Trophoblast cell (in vitro differentiated cells and primary cell): ENCODE measurements around the gene ANKRD6.
A peak's percentile ranks its signal among the peaks of the same experiment; 100 is the strongest.

Experiments used
- DNase-seq, 2 donors: peaks; one replicate each; pipeline ENCODE4 v3.0.0-alpha.2; 2016
- H2AFZ ChIP-seq: 2 replicates; pipeline ENCODE4 v1.6.1; 2013; ENCODE audit warnings: low read length, moderate library complexity, mild to moderate bottlenecking; ENCODE audit not compliant: insufficient read depth, poor library complexity
- H2AK5ac ChIP-seq: 2 replicates; pipeline ENCODE4 v1.6.1; 2013; ENCODE audit warnings: mild to moderate bottlenecking, low read length
- H2BK120ac ChIP-seq: 2 replicates; pipeline ENCODE4 v1.6.1; 2013; ENCODE audit warnings: low read length, mild to moderate bottlenecking, moderate library complexity; ENCODE audit not compliant: insufficient read depth, poor library complexity
- H2BK12ac ChIP-seq: 2 replicates; pipeline ENCODE4 v1.6.1; 2013; ENCODE audit warnings: mild to moderate bottlenecking, low read length, moderate library complexity
- H2BK5ac ChIP-seq: 2 replicates; pipeline ENCODE4 v1.6.1; 2013; ENCODE audit warnings: low read length, low read depth, moderate library complexity, mild to moderate bottlenecking; ENCODE audit not compliant: poor library complexity
- H3K14ac ChIP-seq: 2 replicates; pipeline ENCODE4 v1.6.1; 2013; ENCODE audit warnings: mild to moderate bottlenecking, low read length
- H3K18ac ChIP-seq: 2 replicates; pipeline ENCODE4 v1.6.1; 2013; ENCODE audit warnings: mild to moderate bottlenecking, low read length
- H3K23ac ChIP-seq: 2 replicates; pipeline ENCODE4 v1.6.1; 2013; ENCODE audit warnings: low read length
- H3K27ac ChIP-seq: 2 replicates; pipeline ENCODE4 v1.5.1; 2013; ENCODE audit warnings: low read depth, mild to moderate bottlenecking, inconsistent platforms, low read length, moderate library complexity
- H3K27me3 ChIP-seq: 2 replicates; pipeline ENCODE4 v1.6.1; 2013; ENCODE audit warnings: inconsistent platforms, mild to moderate bottlenecking, low read length, moderate library complexity; ENCODE audit not compliant: insufficient read depth
- H3K36me3 ChIP-seq, 2 experiments: 1 replicate in 1 of 2; 2 replicates in 1 of 2; pipeline ENCODE4 v1.6.1; 2013; ENCODE audit warnings: low read length in 2 of 2, mild to moderate bottlenecking in 2 of 2, moderate library complexity in 1 of 2; ENCODE audit not compliant: insufficient read depth in 2 of 2, control insufficient read depth in 1 of 2
- H3K4ac ChIP-seq: 2 replicates; pipeline ENCODE4 v1.6.1; 2013; ENCODE audit warnings: low read depth, mild to moderate bottlenecking, low read length, moderate library complexity
- H3K4me1 ChIP-seq, 2 experiments: 1 replicate in 1 of 2; 2 replicates in 1 of 2; pipeline ENCODE4 v1.6.1; 2013; ENCODE audit warnings: low read length in 2 of 2, mild to moderate bottlenecking in 2 of 2, moderate library complexity in 1 of 2; ENCODE audit not compliant: insufficient read depth in 2 of 2, control insufficient read depth in 1 of 2
- H3K4me2 ChIP-seq: 2 replicates; pipeline ENCODE4 v1.6.1; 2013; ENCODE audit warnings: inconsistent platforms, mild to moderate bottlenecking, low read length, moderate library complexity
- H3K4me3 ChIP-seq: 2 replicates; pipeline ENCODE4 v1.5.1; 2013; ENCODE audit warnings: mild to moderate bottlenecking, low read depth, low read length, inconsistent platforms
- H3K79me1 ChIP-seq: one replicate; pipeline ENCODE4 v1.6.1; 2013; ENCODE audit warnings: low read length
- H3K79me2 ChIP-seq: 2 replicates; pipeline ENCODE4 v1.6.1; 2013; ENCODE audit warnings: low read length, mild to moderate bottlenecking; ENCODE audit not compliant: control insufficient read depth, insufficient read depth, poor library complexity
- H3K9ac ChIP-seq: 2 replicates; pipeline ENCODE4 v1.6.1; 2013; ENCODE audit warnings: mild to moderate bottlenecking, low read length
- H3K9me3 ChIP-seq: 2 replicates; pipeline ENCODE4 v1.6.1; 2013; ENCODE audit warnings: low read depth, mild to moderate bottlenecking, control low read depth, inconsistent platforms, low read length; ENCODE audit not compliant: insufficient read depth
- H4K12ac ChIP-seq: 2 replicates; pipeline ENCODE4 v1.6.1; 2013; ENCODE audit warnings: low read depth, mild to moderate bottlenecking, low read length, moderate library complexity
- H4K8ac ChIP-seq: 2 replicates; pipeline ENCODE4 v1.6.1; 2013; ENCODE audit warnings: low read depth, mild to moderate bottlenecking, low read length, moderate library complexity
- H4K91ac ChIP-seq: one replicate; pipeline ENCODE4 v1.6.1; 2013; ENCODE audit warnings: low read depth, mild to moderate bottlenecking, low read length, moderate library complexity
- WGBS: extraction: QIAGEN DNeasy Blood & Tissue Kit; methylation state at CpG from one replicate; pipeline ENCODE4 v1.1.7; 2013; ENCODE audit warnings: missing lambda C conversion rate; ENCODE audit not compliant: insufficient read length, insufficient coverage; ENCODE audit errors: extremely low coverage; 5-methylcytosine and 5-hydroxymethylcytosine counted together

ANKRD6 gene

DNA sequence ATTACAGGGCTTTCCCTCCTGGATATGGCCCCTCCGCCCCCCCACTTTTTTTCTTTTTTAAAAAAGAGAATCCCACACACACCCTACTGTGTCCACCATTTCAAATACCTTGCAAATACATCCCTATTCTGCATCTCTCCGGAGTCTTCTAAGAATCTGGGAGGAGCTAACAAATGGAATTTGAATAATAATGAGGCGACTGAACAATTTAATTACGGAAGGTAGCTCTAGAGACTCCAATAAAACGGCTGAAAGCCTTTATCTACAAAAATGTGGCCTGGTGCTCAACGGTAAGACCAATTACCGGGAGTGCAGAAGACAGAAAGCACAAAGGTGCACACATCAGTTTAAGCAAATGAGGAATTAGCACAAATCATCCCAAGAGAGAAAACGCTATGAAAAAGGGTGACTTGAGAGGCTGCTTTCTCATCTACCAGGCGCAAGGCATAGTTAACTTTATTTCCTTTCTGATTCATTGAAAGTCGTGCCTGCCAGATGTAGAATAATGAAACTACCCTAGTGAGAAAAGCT, 22.7 kb upstream of the ANKRD6 start:
- Histone ChIP-seq H3K9ac (no peak overlapping the region), H3K27ac (no peak overlapping the region), H3K23ac (no peak overlapping the region), H4K12ac (no peak overlapping the region), H3K4me3 (no peak overlapping the region), H3K27me3 (peaks cover 37% of the 10 kb centered on the region), H2BK5ac (no peak overlapping the region), H2BK12ac (no peak overlapping the region), H3K4ac (no peak overlapping the region), H2BK120ac (no peak overlapping the region), H3K36me3 (no peaks in the 10 kb centered on the region), H3K79me2 (peaks cover 3% of the 10 kb centered on the region), H3K9me3 (peaks cover 5% of the 10 kb centered on the region), H3K14ac (no peak overlapping the region), H4K8ac (no peak overlapping the region), H3K4me1 (peaks cover 9 to 10% of the 10 kb centered on the region in 2 experiments), H2AFZ (no peak overlapping the region), H3K4me2 (no peak overlapping the region), H2AK5ac (no peak overlapping the region), H3K18ac (no peak overlapping the region), H3K79me1 (peaks cover 4% of the 10 kb centered on the region), H4K91ac (no peak overlapping the region)
- no CpG with 5 or more reads among the region's 10 CpGs for WGBS
- no peak for DNase-seq

DNA sequence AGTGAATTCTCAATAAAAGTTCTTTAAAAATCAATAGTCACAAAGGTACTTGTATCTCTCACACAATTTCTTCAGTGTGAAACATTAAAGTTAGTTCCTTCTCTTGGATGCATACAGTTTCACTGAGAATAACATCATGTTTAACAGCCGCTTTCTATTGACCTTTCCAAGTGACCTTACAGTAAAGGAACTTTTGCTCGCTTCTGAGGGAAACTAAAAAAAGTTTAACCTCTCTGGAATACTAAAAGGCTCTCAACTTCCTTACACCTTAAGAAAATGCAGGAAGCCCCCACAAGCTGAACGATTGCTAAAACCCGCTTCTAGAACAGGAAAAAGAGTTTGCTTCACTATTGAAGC, 22.2 kb upstream of the ANKRD6 start:
- Histone ChIP-seq H3K4me1 (peaks cover 9 to 10% of the 10 kb centered on the region in 2 experiments), H2BK12ac (no peak overlapping the region), H4K12ac (no peak overlapping the region), H4K91ac (no peak overlapping the region), H3K14ac (no peak overlapping the region), H3K4ac (no peak overlapping the region), H3K18ac (no peak overlapping the region), H3K9ac (no peak overlapping the region), H3K4me2 (peak overlapping the region; percentile 82), H2BK5ac (no peak overlapping the region), H2AK5ac (no peak overlapping the region), H3K27ac (no peak overlapping the region), H3K27me3 (peaks cover 37% of the 10 kb centered on the region), H3K23ac (no peak overlapping the region), H2BK120ac (no peak overlapping the region), H3K4me3 (peak overlapping the region; percentile 77), H2AFZ (no peak overlapping the region), H3K79me2 (peaks cover 3% of the 10 kb centered on the region), H3K36me3 (no peaks in the 10 kb centered on the region), H3K79me1 (peaks cover 4% of the 10 kb centered on the region), H3K9me3 (peaks cover 5% of the 10 kb centered on the region), H4K8ac (no peak overlapping the region)
- no peak for DNase-seq
- WGBS = no CpG with 5 or more reads among the region's 4 CpGs

DNA sequence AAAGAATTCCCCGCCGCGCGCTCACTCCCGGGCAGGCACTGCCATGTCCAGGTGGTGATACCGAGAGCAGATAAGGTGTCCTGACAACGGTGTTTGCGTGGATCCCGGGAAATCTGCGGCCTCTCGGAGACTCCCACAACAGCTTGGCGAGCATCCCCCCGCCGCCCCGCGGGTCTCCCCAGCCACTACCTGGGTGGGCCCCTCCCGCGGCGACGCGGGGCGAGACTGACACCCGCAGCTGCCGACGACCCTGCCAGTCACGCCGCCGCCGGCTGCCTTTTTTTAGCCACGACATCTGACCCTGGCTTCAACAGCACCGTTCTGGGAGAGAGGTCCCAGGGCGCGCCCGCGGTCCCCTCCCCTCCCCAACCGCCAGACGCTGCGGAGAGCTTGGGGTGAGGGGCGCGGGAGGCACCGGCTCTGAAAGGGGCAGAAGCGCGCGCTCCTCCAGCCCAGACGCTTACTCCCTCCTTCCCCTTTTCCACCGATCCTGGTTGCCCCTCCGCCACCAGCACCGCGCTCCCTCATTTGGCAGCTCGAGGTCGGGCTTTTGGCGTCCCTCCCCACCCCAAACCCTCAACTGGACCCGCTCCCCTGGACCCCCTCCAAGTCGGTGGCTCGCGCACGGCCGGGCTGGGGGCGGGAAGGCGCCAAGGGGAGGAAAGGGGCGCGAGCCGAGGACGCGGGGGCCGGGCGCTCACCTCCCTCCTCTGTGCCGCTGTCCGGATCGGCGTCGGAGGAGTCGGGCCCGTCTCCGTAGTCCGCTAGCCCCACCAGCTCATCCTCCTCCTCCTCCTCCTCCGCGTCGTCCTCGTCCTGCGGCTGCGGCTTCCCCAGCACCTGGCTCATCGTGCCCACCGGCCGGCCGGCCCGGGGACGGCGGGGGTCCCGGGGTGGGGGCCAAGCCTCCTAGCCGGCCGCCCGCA, 21.5 kb upstream of the ANKRD6 start:
- Histone ChIP-seq H2BK120ac (no peak overlapping the region), H4K91ac (no peak overlapping the region), H4K8ac (no peak overlapping the region), H3K4me3 (peak overlapping the region; percentile 77), H3K4me1 (peaks cover 9 to 10% of the 10 kb centered on the region in 2 experiments), H3K27ac (no peak overlapping the region), H3K4ac (no peak overlapping the region), H3K79me2 (peaks cover 3% of the 10 kb centered on the region), H2BK12ac (no peak overlapping the region), H3K4me2 (peak overlapping the region; percentile 82), H2BK5ac (no peak overlapping the region), H3K79me1 (peaks cover 4% of the 10 kb centered on the region), H3K9ac (no peak overlapping the region), H3K9me3 (peaks cover 5% of the 10 kb centered on the region), H3K27me3 (peaks cover 37% of the 10 kb centered on the region), H3K14ac (no peak overlapping the region), H2AK5ac (no peak overlapping the region), H3K23ac (no peak overlapping the region), H3K36me3 (no peaks in the 10 kb centered on the region), H4K12ac (no peak overlapping the region), H2AFZ (peak overlapping the region; percentile 43), H3K18ac (no peak overlapping the region)
- peak; percentile 11 to 51 for DNase-seq
- WGBS = no CpG with 5 or more reads among the region's 93 CpGs

DNA sequence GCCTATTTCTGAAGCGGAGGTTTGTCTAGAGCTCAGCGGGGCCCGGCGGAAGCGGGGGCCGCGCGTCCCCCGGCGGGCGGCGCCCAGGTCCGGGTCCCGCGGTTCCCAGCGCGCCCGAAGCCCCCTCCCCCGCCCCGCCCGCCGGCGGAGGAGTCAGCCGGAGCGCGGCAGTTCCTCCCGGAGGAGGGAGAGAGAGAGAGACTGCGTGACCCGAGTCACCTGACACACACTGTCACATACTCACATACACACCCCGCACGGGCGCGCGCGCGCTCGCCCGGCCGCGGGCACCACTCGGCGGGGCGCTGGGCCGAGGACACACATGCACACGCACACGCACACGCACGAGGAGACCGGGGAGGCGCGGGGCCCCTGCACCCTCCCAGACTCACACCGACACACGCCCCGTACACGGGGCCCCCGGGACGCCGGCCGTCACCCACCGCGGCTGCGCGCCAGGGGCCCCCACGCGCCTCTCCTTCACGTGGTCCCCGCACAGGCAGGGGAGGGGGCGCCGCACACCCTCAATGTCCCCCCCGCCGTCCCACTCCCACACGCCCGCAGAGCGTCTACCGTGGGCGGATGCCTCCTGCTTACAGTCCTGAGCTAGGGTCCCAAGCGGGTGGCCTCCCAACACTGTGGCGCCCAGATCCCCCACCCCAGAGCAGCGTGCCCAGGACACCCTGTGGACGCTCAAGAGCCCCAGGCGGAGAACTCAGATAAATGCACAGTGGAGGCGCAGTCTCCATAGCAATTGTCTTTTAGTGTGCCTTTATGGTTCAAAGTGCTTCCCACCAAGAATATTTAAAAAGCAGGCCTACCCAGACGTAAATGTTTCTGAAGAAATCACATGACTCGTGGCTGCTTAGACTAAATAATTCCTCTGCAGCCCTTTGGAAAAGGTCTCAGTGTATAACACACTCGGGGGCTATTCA, 20.6 kb upstream of the ANKRD6 start, which contains the start of gene RRAGD:
Gene RRAGD (minus strand): TSS at position 203 of the 935 bp plus-strand sequence. CDS start 280 bp downstream, outside the sequence.
- no peak within 1 kb of the TSS for H3K27ac ChIP-seq
- H2BK5ac ChIP-seq = no peak within 1 kb of the TSS
- H3K79me1 ChIP-seq = peaks cover 4% of the 10 kb centered on the region
- peaks cover 3% of the 10 kb centered on the region for H3K79me2 ChIP-seq
- H4K12ac ChIP-seq = no peak within 1 kb of the TSS
- no peak within 1 kb of the TSS for H3K23ac ChIP-seq
- peaks cover 9 to 10% of the 10 kb centered on the region in 2 experiments for H3K4me1 ChIP-seq
- H3K14ac ChIP-seq = peak within 1 kb of the TSS; percentile 81
- no CpG with 5 or more reads among the region's 85 CpGs for WGBS
- peaks cover 37% of the 10 kb centered on the region for H3K27me3 ChIP-seq
- no peak within 1 kb of the TSS for H4K91ac ChIP-seq
- H3K9me3 ChIP-seq = peaks cover 5% of the 10 kb centered on the region
- peak within 1 kb of the TSS; percentile 17 for H4K8ac ChIP-seq
- peak; percentile 15 to 47 for DNase-seq
- H2AFZ ChIP-seq = peak within 1 kb of the TSS; percentile 66
- H2AK5ac ChIP-seq = no peak within 1 kb of the TSS
- H2BK120ac ChIP-seq = no peak within 1 kb of the TSS
- H3K4me2 ChIP-seq = peak within 1 kb of the TSS; percentile 82
- H3K9ac ChIP-seq = no peak within 1 kb of the TSS
- peak within 1 kb of the TSS; percentile 25 for H3K18ac ChIP-seq
- H3K36me3 ChIP-seq = no peaks in the 10 kb centered on the region
- H3K4ac ChIP-seq = no peak within 1 kb of the TSS
- H2BK12ac ChIP-seq = no peak within 1 kb of the TSS
- peak within 1 kb of the TSS; percentile 77 for H3K4me3 ChIP-seq
